ENCODE results near the gene CANX.
A peak's percentile ranks its signal among the peaks of the same experiment; 100 is the strongest.

The CANX gene

GRCh38 chr5:179765400-179765799 is 66.6 kb downstream of the CANX start:
- H3K36me3 ChIP-seq (replicated peaks): peaks cover 23% of the 10 kb centered on the region
- peak; percentile 90 for DNase-seq
- no peak overlapping the region for H3K4me3 ChIP-seq (ENCODE audit: low read depth, low read length)
- TF ChIP-seq CTCF (IDR thresholded peaks at IDR 0.05; ENCODE audit: low read depth, low read length, missing control alignments): no peak
- in situ Hi-C loops (cut with HindIII; ENCODE audit: low pct_ligation_motif_present, low sequenced_read_pairs): no loop called here
- peak overlapping the region; percentile 78 for H3K27ac ChIP-seq
- no peaks in the 10 kb centered on the region for H3K27me3 ChIP-seq (replicated peaks)

- in situ Hi-C loops (cut with HindIII; ENCODE audit: low pct_ligation_motif_present, low sequenced_read_pairs): no loop called here
- H3K4me3 ChIP-seq (ENCODE audit: low read depth, low read length): peak overlapping the region; percentile 30
- peak overlapping the region; percentile 78 for H3K27ac ChIP-seq
- DNase-seq: peak; percentile 69
- H3K27me3 ChIP-seq (replicated peaks): no peaks in the 10 kb centered on the region
- TF ChIP-seq CTCF (IDR thresholded peaks at IDR 0.05; ENCODE audit: low read depth, low read length, missing control alignments): no peak
- H3K36me3 ChIP-seq (replicated peaks): peaks cover 31% of the 10 kb centered on the region
These were observed 67.4 kb downstream of the CANX start for GRCh38 chr5:179766021-179766725.

GRCh38 chr5:179766726-179767455 is 68.1 kb downstream of the CANX start:
- no peak for TF ChIP-seq CTCF (IDR thresholded peaks at IDR 0.05; ENCODE audit: low read depth, low read length, missing control alignments)
- in situ Hi-C loops (cut with HindIII; ENCODE audit: low pct_ligation_motif_present, low sequenced_read_pairs): no loop called here
- H3K27me3 ChIP-seq (replicated peaks): no peaks in the 10 kb centered on the region

GRCh38 chr5:179767496-179768100 is 68.8 kb downstream of the CANX start:
- no peak for DNase-seq
- Histone ChIP-seq H3K27me3 (replicated peaks) (no peaks in the 10 kb centered on the region), H3K27ac (no peak overlapping the region), H3K4me3 (ENCODE audit: low read depth, low read length) (no peak overlapping the region), H3K36me3 (replicated peaks) (peaks cover 45% of the 10 kb centered on the region)
- no peak for TF ChIP-seq CTCF (IDR thresholded peaks at IDR 0.05; ENCODE audit: low read depth, low read length, missing control alignments)
- in situ Hi-C loops (cut with HindIII; ENCODE audit: low pct_ligation_motif_present, low sequenced_read_pairs): no loop called here

More at GRCh38 chr5:179766726-179767455, 68.1 kb downstream of the CANX start:
- no peak for DNase-seq
- Histone ChIP-seq H3K27ac (peak overlapping the region; percentile 78), H3K4me3 (ENCODE audit: low read depth, low read length) (peak overlapping the region; percentile 30), H3K36me3 (replicated peaks) (peaks cover 38% of the 10 kb centered on the region)

GRCh38 chr5:179768326-179769085 is 69.7 kb downstream of the CANX start:
- DNase-seq: no peak
- Histone ChIP-seq H3K4me3 (ENCODE audit: low read depth, low read length) (no peak overlapping the region), H3K27me3 (replicated peaks) (no peaks in the 10 kb centered on the region), H3K36me3 (replicated peaks) (peaks cover 54% of the 10 kb centered on the region), H3K27ac (no peak overlapping the region)
- in situ Hi-C loops (cut with HindIII; ENCODE audit: low pct_ligation_motif_present, low sequenced_read_pairs): no loop called here
- peak; percentile 35 for TF ChIP-seq CTCF (IDR thresholded peaks at IDR 0.05; ENCODE audit: low read depth, low read length, missing control alignments)
